NCI-H2227 (cell line): ENCODE measurements around the gene TMCC2.

Source experiments
- DNase-seq: peaks from one replicate; lab custom pipeline; 2025; ENCODE audit not compliant: unreplicated experiment; lab: John Stamatoyannopoulos, UW

TMCC2 gene

DNA sequence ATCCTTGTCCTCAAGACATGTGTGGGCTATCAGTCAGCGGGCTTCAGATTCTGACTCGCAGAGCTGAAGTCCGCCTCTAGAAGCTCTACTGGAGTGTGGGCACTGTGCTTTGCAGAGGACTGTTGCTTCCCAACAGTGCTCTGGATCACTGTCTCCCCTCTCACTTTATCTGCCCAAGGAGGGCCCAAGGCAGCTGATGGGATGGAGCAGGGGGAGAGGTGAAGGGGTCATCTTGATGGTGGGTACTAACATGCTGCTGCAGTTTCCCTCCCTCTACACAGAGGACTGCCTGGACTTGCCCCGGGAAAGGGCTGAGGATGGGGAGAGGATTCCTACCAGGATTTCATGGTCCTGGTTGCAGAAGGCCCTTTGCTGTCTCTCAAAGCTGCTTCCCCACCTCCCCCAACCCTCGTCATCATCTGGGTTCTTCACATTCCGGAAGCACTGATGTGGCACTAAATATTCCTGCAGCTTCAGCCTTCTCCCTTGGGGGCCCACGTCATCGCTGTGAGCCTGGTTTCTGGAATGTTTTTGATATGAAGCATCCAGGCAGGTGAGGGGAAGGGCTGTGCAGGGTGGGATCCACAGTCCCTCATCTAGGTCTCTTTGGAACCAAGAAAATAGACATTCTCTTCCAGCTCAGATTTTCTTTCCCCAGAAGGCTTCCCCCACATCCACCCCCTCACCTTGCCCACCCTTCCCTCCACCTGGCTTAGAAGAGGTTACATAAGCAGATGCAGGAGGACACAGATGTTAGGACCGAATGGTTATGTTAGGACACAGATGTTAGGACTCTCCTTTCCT is 70.6 kb downstream of the TMCC2 start:
- no peak for DNase-seq

DNA sequence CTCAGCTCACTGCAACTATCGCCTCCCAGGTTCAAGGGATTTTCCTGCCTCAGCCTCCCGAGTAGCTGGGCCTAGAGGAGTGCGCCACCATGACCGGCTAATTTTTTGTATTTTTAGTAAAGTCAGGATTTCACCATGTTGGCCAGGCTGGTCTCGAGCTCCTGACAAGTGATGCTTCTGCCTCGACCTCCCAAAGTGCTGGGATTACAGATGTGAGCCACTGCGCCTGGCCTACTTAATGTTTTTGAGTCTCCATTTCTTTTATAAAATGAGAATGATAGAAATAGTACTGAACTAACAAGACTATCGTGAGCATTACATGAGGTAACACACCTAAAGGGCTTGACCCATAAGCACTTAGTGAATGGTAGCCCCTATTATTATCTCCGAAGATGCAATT is 72.4 kb downstream of the TMCC2 start:
- DNase-seq = no peak

DNA sequence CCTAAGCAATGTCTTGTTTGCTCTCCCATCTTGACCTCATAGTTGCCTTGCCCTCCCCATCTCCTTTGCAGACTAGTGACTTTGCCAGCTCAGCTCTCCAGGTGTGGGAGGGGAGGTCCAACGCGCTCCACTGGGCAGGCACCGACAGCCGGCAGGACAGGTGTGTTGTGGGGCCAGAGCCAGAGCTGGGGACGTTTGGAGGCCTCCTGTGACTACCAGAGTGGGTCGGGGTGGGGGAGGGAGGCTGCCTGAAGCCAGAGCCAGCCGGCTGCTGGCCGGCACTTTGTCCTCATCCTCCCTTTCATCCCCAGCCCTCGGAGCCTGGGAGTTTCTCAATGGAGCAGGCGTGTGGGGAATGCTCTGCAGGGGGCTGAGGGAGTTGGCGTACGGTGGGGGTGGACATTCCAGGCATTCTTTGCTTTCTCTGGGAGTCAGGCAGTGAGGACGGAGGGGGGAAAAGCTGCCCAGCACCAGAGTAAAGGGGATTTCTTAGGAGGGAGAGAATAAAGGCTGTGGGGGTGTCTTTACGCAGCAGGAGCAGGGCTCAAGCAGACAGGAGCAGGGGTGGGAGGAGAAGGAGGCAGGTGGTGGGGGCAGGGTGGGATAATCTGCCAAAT is 73.6 kb downstream of the TMCC2 start:
- DNase-seq = peak; percentile 71

DNA sequence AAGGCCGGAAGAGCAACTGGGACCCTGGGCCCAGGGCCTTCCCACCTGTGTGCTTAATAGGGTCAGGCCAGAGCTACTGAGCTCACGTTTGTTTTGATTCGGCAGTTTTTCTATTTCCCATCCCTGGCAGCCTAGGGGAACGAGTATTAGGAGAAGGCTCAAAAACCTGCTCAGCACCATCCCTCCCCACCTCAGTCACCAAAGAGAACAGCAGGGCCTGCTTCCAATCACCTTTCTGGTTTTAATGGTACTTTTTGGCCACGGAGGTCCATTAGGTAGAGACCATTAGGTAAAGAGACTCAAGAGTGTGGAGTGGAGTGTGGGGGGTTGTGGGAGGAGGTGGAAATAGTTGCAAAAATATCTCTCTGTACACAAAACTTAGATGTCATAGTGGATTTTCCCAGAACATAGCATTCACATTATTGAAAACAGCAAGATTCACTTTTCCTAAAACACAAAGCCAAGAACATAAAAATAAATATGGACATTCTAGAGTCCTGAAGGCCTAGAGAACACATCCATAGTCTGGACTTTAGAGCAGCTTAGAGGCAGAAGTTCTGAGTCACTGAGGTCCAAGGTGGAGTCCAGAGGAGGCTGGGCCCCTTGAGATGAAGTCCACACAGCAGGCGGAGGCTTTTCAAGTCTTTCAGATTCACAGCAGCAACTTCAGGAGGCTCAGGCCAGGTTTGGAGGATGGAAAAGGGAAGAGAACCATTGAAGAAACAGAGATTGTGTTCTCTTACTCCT is 74.3 kb downstream of the TMCC2 start:
- DNase-seq = no peak

DNA sequence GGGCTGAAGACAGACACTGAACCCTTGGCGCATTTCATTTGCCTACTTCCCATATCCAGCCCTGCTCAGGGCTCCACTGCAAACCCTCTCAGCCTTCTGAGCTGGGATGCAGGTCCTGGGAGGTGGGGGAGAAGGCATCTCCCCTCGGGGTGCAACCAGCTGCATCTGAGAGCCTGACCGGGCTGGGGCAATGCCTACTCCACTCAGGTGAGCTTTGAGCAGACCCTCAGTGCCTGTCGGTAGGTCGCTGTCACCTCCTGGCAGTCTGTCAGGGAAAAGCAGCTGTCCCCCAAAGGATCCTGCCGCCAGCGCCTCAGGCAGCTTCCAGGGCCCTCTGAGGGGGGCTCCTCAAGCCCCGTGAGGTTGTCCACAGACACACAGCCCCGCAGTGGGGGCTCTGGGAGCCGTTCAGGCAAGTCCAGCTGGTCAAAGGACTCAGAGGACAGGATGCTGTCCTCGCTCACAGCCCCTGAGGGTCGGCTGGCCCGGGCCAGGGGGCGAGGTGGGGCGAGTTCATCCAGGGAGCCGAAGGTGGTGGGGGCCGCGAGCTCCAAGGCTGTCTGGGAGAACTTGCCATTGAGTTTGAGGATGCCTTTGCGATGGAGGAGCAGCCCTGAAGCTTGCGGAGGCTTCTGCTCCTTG is 75.6 kb downstream of the TMCC2 start:
- no peak for DNase-seq

DNA sequence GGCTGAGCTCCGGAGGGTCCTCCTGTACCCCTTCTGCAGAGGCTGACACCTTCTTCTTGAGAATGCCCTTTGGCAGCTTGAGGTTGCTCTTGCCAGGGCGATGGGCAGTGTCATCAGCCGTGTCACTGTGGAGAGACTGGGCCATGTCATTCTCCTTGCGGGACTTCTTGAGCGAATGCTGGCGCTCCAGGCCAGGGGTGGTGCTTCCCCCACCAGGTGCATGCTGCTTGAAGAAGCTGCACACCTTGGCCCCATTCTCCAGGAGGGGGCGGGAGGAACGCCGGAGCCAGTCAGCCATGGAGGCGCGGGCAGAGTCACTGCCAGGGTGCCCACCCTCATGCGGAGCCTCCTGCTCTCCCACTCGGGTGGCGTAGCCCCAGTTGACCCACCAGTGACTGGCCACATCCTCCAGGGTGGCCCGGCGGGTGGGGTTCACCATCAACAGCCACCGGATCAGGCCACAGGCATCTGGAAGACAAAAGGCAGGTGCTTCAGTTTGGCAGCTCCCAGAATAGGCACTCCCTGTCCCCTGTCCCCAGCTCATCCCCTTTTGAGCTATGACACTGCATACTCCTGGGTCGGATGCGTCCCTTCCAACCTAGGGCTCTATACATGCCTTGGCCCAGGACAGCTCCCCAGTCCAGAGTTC is 76.4 kb downstream of the TMCC2 start:
- DNase-seq = no peak

DNA sequence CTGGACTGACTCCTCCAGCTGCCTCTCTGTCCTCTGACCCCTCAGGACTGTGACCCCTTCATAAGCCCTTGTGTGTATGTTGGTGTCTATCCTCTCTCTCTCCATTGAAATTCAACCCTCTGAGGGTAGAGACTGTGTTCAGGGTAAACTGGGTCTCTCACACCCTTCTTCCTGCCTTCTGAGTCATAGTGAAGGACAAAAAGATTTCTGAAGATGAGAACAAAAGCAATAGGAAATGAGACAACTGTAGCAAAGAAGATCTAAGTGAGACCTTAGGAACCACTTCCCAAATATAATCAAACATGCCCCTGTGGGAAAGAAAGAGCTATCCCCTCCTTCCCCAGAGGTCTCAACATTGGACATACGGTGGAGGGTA is 76.9 kb downstream of the TMCC2 start:
- DNase-seq = no peak

DNA sequence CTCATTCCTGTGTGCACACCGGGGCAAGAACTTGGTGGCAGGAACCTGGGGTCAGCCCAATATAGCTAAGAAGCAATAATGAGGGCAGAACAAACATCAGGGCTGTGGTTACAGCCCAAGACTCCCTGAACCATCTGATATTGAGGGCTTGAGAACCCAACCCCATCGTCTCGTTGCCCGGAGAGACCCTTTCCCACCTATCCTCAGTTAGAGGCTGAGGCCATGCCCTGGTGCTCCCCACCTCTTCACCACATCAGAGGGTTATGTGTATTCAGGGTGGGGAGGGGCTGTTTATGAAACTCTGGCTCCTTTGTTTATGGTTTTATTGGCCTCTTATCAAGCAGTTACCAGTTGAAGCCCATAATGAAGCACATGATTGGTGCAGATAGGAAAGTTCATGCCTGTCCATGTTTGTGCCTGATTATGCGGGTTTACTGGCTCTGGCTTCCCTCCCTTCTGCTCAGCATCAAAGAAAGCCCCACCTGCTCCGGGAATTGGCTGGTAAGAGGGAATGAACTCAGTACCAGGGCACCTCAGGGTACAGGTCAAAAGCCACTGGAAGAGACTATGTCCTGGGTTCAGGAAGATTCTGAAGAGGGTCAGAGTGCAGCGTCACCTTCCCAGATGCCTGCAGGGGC is 79.3 kb downstream of the TMCC2 start:
- DNase-seq = no peak

DNA sequence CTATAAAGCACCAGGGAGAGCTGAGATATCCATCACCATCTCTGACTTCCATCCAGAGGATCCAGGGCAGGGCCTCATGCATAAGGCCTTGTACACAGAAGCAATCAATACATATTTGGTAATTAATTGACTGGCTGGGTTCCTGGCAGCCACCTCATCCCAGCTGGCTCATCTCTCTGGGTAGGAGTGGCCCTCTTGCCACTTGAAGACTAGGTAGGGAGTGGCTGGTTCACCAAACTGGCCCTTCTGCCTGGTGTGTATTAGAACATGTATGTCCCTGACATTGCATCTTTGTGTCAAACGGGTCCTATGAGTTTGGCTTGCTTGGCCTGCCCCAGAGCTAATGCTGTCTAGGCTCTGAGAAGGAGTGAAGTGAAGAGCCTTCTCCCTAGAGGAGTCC is 82.0 kb downstream of the TMCC2 start:
- no peak for DNase-seq

DNA sequence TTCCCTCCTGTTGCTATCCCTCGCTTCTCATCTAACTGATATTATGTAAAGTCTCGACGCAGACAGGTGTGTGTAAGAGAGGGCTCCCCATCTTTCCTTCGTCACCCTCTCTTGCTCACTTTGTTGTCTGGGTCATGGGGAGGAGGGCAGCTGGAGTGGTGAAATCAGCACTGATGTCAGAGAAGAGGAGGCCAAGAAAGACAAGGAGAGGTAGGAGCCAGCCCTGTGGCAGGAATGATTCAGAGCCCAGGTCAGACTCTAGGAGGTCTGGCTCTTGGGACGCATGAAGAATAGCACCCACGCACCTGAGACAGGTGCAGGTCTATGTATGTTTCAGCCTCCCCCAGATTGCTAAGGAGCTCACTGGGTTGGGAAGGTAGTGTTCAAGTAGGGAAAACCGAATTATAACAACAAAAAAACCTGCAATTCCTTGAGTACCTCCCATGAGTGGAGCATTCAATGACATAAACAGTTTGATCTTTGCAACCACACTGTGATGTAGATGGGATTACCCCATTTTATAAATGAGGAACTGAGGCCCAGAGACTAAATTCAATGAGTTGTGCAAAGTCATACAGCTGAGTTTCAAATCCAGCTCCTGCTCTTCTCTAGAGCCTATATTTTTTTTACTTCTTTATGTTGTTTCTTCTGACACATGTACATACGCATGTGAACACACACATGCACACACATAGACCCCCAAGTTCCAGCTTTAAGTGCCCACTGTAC is 83.4 kb downstream of the TMCC2 start:
- DNase-seq = no peak

DNA sequence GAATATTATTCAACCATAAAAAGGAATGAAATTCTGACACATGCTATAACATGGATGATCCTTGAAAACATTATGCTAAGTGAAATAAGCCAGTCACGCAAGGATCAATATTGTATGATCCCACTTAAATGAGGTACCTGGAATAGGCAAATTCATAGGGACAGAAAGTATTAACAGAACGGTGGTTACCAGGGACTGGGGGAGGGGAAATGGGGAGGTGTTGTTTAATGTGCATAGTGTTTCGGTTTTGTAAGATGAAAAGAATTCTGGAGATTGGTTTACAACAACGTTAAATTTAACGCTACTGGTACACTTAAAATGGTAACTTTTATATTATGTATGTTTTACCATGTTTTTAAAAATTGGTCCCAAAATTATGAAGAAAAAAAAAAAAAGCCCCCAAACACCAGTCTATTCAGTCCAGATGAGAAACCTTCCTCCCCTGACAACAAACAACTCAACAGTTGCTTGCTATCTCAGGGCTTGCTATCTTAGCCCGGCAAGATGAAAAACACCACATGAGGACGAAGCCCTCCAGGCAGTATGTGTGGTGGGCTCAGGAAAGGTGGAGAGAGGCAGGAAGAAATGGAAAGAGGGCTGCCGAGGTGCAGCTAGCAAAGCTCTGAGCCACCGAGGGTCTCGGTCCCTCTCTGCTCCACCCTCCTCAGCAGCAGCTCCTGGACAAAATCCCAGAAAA is 85.3 kb downstream of the TMCC2 start:
- no peak for DNase-seq

DNA sequence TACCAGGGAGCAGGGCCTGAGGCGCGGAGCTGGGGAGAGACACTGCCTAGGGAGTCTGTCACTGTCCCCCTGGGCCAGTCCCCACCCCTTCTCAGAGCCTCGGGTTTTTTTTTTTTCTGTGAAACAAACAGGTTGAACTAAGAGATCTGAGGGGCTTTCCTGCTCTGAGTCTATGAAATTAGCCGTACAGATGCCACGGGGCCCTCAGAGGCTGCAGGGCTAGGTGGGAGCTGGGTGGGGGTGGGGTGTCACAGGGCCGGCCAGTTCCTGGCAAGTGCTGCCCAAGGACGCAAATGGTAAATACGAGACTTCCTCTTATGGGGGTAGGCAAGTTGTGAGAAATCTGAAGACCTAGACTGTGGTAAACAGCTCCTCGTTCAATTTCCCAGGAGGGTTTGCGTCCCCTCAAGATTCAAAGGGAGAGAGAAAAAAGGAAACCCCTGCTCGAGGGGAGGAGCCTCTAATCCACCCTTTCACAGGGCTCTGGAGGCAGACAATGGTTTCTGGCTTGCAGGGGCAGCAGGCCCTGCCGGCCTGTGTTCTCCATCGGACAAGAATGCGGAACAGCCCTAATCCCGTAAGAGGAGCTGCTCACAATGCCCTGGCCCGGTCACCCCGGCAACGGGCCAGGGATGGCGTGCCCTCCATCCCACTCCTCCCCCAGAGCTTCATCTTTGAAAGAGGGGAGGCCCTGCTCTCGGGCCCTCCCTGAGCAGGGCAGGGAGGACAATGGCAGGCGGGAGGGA is 86.0 kb downstream of the TMCC2 start:
- peak; percentile 78 for DNase-seq

DNA sequence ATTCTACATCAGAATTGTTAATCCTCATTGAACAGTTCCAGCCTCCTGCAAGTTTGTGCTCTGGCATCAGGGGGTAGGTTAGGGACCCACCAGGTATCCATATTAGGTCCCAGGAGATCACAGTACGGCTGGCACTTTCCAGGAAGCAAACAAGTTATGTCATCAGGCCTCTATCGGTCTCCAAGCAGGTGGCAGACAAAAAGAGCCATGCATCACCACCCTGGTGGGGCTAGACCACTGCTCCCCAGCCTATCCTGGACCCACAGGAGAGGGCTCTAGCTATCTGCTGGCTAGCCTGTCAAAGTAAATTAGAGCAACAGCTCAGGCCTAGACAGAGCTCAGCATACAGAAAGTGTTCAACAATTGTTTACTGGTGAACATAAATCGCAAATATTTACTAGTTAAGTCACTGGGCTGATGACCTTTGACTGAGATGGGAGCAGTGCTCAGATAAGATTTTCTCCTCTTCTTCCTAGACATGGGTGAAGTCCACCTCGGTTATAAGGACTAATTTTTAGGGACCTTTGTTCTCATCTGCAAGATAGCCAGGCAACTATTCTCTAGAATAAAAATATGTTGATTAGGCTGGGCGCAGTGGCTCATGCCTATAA is 87.4 kb downstream of the TMCC2 start:
- DNase-seq = no peak

DNA sequence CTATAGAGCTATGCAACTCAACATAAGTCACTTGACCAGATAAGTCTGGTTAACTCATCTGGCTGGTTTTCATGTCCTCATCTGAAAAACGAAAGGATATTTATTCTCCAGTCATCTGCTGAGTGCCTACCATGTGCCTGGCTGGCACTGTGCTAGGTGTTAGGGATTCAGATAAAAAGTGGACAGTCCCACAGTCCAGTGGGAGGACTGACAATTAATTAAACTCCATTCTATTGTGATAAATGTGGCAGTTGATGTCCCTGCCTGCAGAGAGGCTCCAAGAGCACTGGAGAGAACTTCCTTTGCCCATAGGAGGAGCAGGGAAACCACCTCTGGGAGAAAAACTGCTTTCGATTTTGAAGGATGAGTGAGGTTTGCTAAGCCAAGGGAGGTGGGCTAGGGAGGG is 88.4 kb downstream of the TMCC2 start:
- no peak for DNase-seq

DNA sequence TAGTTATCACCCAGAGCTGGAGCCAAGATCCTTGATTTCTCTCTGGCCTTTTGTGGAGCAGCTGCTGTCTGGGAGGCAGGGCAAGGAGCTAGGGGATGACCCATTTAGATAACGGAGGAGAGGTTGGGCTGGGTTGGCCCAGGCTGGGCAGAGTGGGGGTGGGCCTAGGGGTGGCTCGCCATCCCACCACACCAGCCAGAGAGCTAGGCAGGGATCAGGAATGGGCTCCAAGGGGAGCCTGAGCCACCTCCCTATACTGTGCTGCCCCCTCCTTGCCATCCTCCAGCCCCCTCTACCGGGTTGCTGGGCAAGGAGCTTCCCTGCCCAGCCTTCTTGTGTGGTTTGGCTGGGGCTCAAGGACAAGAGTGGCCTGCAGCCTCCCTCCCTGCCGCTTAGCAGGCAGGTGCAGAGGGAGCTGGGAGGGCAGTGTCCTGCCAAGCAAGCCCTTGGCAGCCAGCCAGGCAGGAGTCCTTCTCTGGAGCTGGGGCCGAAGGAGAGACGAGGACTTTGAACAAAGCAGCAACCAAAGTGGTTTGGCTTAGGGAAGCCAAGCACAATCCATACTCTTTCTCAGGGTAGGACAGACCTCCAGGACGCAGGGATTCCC is 89.7 kb downstream of the TMCC2 start:
- peak; percentile 91 for DNase-seq

DNA sequence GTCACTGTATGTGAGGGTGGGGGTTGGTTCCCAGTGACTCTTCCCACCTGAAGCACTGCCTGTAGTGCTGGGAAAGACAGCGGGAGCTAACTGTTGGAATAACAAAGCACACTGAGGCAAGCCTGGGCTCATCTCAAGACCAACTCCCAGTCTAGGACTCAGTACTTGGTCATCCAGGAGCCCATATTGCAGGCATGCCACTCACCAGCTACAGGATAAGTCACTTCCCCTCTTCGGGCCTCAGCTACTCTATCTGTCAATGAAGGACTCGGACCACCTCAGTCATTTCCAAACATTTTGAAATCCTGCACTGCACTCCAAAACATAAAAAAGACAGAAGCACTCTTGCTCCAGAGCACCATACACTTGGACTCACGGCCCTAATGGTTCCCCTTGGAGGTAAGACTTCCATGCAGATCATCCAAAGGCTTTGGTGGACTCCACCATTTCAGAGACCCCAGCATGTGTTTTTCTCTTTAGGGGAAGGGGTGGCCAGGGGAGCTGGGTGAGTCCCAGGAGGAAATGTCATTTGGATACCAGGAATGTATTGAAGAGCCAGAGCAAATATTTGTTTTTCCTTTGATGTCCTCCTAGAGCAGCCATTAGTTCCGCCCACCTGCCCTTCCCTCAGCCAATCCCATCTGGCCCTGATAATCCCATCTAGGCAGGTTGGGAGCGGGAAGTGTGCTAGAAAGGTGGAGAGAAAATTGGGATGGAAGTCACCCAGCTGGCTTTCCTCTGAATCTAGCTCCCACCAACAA is 90.7 kb downstream of the TMCC2 start:
- no peak for DNase-seq
